K562 (cell line): ENCODE measurements around the gene R3HDM2. TPM values are rescaled to one million over a fixed set of nuclear protein-coding genes. Genes with fewer than 3 reads are reported as not detected.

ENCODE experiments used
- CHD1 ChIP-seq: fragments of 200-600 bp; sonication (generic); IDR thresholded peaks from one replicate; pipeline ENCODE4 v1.6.1; 2012; ENCODE audit warnings: mild to moderate bottlenecking, moderate library complexity, low read length, inconsistent platforms
- EP400 ChIP-seq: fragments of 450-650 bp; IDR thresholded peaks from 2 replicates; pipeline ENCODE4 v1.6.1; 2017; ENCODE audit warnings: antibody characterized with exemption, mild to moderate bottlenecking, moderate library complexity
- HDAC6 ChIP-seq: IDR thresholded peaks from 2 replicates; pipeline ENCODE4 v1.6.1; 2012; ENCODE audit warnings: low read depth, mild to moderate bottlenecking, control low read depth, inconsistent platforms, low read length, moderate library complexity
- HINFP ChIP-seq: fragments of 450-650 bp; conservative IDR thresholded peaks from 2 replicates; pipeline ENCODE4 v1.6.1; 2016; ENCODE audit warnings: missing genetic modification characterization, low read depth, mild to moderate bottlenecking, control low read depth, missing compliant biosample characterization
- MCM7 ChIP-seq, 2 experiments: fragments of 450-650 bp; IDR thresholded peaks; 2 replicates each; pipeline ENCODE4 v1.6.1; 2016 to 2018
- PML ChIP-seq: IDR thresholded peaks from 2 replicates; pipeline ENCODE4 v1.6.1; 2012; ENCODE audit warnings: low read length, inconsistent platforms
- POLR2A ChIP-seq: fragments of 450-650 bp; conservative IDR thresholded peaks from 2 replicates; pipeline ENCODE4 v1.6.1; 2016
- RFX7 ChIP-seq: fragments of 250-450 bp; sonication (Bioruptor Pico); IDR thresholded peaks from 2 replicates; pipeline ENCODE4 v1.5.1; 2021; ENCODE audit warnings: mild to moderate bottlenecking
- SMARCA5 ChIP-seq: fragments of 450-650 bp; IDR thresholded peaks from 2 replicates; pipeline ENCODE4 v1.6.1; 2016
- SP2 ChIP-seq: IDR thresholded peaks from 2 replicates; pipeline ENCODE4 v1.6.1; 2011; ENCODE audit warnings: mild to moderate bottlenecking, low read depth, low read length, moderate library complexity; ENCODE audit not compliant: poor library complexity, severe bottlenecking; ENCODE audit errors: extremely low read depth
- YY1 ChIP-seq, 3 experiments: IDR thresholded peaks; 2 replicates each; pipeline ENCODE4 v1.6.1; 2011; ENCODE audit warnings: low read length in 2 of 3, mild to moderate bottlenecking in 2 of 3, moderate library complexity in 2 of 3, borderline replicate concordance in 1 of 3, control low read depth in 1 of 3, low read depth in 1 of 3; ENCODE audit not compliant: insufficient read depth in 3 of 3, insufficient replicate concordance in 2 of 3, control insufficient read depth in 1 of 3, insufficient read length in 1 of 3; ENCODE audit errors: extremely low read depth in 1 of 3
- ZKSCAN1 ChIP-seq: fragments of 150-350 bp; IDR thresholded peaks from 2 replicates; pipeline ENCODE4 v1.6.1; 2016; ENCODE audit warnings: low read depth, low read length
- ZNF263 ChIP-seq: sonication (generic); formaldehyde crosslinking; IDR thresholded peaks from 2 replicates; pipeline ENCODE4 v1.8.0; 2022; ENCODE audit warnings: mild to moderate bottlenecking, missing genetic modification reagents, borderline replicate concordance
- ZNF318 ChIP-seq, 2 experiments: fragments of 450-650 bp; IDR thresholded peaks; 2 replicates each; pipeline ENCODE4 v1.6.1; 2016; ENCODE audit warnings: mild to moderate bottlenecking in 2 of 2, borderline replicate concordance in 1 of 2, low read depth in 1 of 2, moderate library complexity in 1 of 2
- ZNF586 ChIP-seq: fragments of 450-650 bp; formaldehyde crosslinking; conservative IDR thresholded peaks from 2 replicates; pipeline ENCODE4 v1.4.0; 2020; ENCODE audit warnings: mild to moderate bottlenecking, moderate library complexity
- polyA plus RNA-seq, 8 experiments: library from polyadenylated mRNA; depleted of rRNA in 4 of 8; stranded (reverse) in 5 of 8; unstranded in 3 of 8; fragments of >200 nt; fragmentation: Nextera tagmentation in 2 of 8; fragmentation: Illumina TruSeq in 1 of 8; extraction: Ambion mirVana in 2 of 8; extraction: Trizol in 1 of 8; gene quantifications; 2 replicates each; pipeline versions ENCODE4 v1.2.1 to v1.2.3, GENCODE V29; 2011 to 2014; ENCODE audit warnings: inconsistent platforms in 1 of 8, missing spikeins in 1 of 8
- total RNA-seq, 7 experiments: library from RNA; depleted of rRNA in 6 of 7; stranded (reverse); fragments of >200 nt in 6 of 7; fragmentation: Illumina TruSeq in 2 of 7; extraction: Trizol in 2 of 7; gene quantifications; 2 replicates each; pipeline versions ENCODE4 v1.2.1 to v1.2.3, GENCODE V29; 2011 to 2021; ENCODE audit warnings: low replicate concordance in 1 of 7
- TF ChIP-seq, protein P1 (sequence below): fragments of 450-650 bp; IDR thresholded peaks from 2 replicates; pipeline ENCODE4 v1.6.1; 2017; ENCODE audit warnings: antibody characterized with exemption

Gene R3HDM2
- total and polyA plus RNA-seq, 9 of the 15 experiments (the other 6 are each of a cell fraction or from before 2014, with no cell fraction given), result 3.3 to 18.8 (median 9.0) TPM

- TF ChIP-seq HINFP (no peak), MCM7 (IDR thresholded peaks at IDR 0.05) (no peak), YY1 (IDR thresholded peaks at IDR 0.05; ENCODE audit: borderline replicate concordance in 1 of 3, control insufficient read depth in 1 of 3, extremely low read depth in 1 of 3, insufficient read depth in 3 of 3, insufficient read length in 1 of 3, insufficient replicate concordance in 2 of 3, low read depth in 1 of 3, low read length in 2 of 3) (no peak), RFX7 (no peak), PML (no peak), SMARCA5 (no peak), ZNF586 (CRISPR knock-in tag) (no peak), HDAC6 (no peak), ZNF263 (CRISPR knock-in tag) (no peak), SP2 (no peak), CHD1 (no peak), ZKSCAN1 (no peak), EP400 (no peak), ZNF318 (IDR thresholded peaks at IDR 0.05; ENCODE audit: borderline replicate concordance in 1 of 2, low read depth in 1 of 2) (no peak), POLR2A (no peak)
- TF ChIP-seq, protein P1, sequence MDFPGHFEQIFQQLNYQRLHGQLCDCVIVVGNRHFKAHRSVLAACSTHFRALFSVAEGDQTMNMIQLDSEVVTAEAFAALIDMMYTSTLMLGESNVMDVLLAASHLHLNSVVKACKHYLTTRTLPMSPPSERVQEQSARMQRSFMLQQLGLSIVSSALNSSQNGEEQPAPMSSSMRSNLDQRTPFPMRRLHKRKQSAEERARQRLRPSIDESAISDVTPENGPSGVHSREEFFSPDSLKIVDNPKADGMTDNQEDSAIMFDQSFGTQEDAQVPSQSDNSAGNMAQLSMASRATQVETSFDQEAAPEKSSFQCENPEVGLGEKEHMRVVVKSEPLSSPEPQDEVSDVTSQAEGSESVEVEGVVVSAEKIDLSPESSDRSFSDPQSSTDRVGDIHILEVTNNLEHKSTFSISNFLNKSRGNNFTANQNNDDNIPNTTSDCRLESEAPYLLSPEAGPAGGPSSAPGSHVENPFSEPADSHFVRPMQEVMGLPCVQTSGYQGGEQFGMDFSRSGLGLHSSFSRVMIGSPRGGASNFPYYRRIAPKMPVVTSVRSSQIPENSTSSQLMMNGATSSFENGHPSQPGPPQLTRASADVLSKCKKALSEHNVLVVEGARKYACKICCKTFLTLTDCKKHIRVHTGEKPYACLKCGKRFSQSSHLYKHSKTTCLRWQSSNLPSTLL, result no peak
Observed at GRCh38 chr12:57272337-57273151, 158.3 kb downstream of the R3HDM2 start (continued).
